ENCODE results near the gene COA5.

COA5 gene

DNA sequence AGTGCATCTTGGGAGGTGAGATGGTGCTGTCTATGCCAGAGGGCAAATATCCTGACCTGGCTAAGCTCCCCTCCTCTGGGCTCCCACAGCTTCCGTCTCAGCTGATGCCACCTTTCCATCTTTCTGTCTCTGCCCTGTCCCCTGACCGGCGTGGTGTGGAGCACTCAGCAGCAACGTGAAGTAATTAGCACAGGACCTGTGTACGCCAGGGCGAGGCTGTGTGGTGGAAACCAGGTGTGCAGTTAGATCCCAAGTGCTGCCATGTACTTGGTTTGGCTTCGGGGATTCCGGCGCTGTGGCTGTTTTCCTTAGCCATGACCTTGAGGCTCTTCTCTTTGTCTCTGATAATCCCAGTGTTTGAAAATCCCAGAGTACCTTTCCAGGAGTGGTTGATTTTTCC lies 36.5 kb downstream of the COA5 start:
- no peak for DNase-seq (ENCODE audit: low spot score)

DNA sequence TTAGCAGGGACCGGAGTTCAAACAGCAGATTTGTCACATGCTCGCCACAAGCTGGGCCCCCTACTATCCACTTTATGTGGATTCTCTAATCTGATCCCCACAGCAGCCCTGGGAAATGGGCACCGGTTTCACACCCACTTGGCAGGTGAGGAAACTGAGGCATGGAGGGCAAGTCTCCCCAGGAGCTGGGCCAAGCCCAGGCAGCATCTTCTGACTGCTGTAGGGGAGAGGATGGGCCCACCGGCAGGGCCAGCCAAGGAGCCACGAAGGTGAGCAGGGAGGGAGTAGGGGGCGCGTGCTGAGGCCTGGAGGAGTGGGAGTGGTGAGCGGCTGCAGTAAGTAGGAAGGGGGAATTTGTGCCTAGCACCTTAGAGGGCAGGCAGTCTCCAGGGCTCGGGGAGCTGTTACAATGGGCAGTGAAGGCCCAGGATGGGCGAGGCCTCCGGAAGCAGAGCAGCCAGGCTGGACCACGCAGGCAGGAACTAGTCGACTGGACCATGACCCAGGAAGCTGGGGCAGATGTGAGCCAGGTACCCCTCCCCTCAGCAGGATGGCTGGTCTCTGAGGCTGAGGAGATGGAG lies 37.1 kb downstream of the COA5 start:
- no peak for DNase-seq (ENCODE audit: low spot score)

DNA sequence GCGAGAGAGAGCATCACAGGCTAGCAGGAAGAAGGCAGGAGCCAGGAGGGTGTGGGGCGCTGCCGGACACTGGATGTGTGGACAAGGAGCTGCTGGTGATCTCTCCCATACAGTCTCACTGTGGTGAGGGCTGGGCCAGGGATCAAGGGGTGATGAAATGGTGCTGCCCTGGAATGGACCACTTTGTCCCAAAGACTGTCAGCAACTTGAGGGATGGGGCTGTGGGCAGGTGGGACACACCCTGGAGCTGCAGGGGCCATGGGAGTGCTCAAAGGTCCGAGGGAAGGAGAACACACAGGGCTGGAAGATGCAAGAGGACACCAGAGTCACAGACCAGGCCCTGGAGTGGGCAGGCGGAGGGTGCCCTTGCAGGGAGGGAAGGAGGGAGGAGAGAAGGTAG lies 38.0 kb downstream of the COA5 start:
- DNase-seq (ENCODE audit: low spot score), result no peak

DNA sequence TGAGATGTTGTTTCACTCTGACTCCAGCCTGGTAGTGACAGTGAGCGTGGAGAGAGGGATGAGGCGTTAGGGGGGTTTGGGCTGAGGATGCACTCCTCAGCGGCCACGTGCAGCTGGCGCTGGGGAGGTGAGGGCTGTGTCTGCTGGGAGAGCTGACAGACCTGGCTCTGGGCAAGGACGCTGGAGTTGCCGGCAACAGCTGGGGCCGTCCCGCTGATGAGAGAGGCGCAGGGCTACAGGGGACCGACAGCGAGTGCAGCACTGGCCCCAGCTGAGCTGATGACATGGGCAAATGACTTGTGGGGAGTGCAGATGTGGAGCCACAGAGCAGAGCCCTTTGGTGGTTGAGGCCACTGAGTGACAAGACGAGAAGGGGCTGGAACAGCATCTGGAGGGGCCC lies 38.4 kb downstream of the COA5 start:
- no peak for DNase-seq (ENCODE audit: low spot score)

DNA sequence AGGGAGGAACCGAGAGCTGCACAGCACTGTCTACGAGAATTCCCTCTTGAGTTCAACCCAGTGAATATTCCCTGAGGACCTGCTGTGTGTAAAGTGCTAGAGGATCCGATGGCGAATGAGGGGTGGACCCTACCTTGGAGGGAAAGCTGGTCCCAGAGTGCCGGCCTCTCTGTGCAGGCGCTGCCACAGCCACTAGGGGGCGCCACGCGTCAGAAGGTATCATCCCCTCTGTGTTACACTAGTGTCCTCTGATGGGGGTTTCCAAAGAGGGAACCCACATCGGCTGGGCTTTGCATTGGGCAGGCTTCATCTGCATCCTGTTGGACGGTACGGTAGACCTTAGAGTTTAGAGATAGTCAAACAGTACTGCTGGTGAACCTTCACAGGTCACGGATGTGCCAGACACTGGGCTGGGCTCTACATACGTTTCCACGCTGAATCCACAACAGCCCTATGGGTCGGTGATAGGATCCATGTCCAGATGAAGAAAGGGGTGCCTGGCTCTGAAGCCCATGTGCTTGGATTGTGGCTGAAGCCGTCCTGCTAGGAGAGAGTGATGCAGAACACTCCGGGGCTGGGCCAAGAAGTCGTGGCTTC lies 39.0 kb downstream of the COA5 start:
- DNase-seq (ENCODE audit: low spot score), result peak; percentile 79

DNA sequence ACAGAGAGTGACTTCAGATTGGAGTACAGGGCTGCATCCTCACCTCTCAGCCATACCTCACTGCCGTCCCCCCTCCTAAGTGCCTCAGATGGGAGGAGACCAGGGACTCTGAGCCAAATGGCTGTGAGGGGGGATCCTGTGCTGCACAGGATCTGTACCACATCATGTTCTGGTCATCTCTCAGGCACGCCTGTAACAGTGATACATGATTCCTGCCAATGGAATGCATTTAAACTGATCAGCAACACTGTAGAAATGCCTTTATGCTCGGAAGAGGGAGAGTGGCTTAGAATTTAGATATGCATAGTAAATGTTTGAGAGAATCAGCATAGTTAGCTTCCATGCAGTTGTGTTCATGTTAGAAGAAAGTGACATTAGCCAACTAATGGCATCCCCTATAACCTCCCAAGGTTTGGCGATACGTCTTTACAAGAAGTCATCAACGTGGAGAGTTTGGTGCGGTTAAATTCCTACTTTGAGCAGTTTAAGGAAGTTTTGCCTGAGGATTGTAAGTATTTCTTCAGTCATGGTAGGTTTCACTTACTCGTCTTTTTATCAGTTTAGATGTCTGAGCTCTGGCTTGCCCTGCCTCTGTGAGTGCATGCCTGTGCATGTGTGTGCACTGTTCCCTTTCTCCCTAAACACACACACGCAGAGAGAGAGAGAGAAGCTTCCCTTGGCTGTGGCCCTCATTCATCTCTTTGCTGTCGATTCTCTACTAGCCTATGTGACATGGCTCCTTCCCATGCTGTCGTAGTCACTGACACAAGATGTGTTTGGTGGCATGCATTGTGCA lies 40.0 kb downstream of the COA5 start:
- DNase-seq (ENCODE audit: low spot score), result no peak

DNA sequence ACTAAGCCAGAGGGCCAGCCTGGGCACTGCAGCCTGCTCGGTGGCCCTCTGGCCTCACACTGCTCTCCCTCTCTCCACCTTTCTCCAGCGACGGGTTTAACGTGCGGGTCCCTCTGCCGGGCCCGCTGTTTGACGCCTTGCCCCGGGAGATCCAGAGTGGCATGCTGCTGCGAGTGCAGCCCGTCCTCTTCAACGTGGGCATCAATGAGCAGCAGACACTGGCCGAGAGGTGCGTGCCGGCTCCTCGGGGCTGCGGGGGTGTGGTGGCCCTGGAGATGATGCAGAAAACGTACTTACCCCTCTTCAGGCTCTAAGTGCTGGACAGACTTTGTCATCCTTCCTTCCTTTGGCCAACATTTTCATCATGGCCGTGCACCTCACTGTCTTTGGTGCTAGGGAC lies 42.4 kb downstream of the COA5 start:
- DNase-seq (ENCODE audit: low spot score), result no peak

DNA sequence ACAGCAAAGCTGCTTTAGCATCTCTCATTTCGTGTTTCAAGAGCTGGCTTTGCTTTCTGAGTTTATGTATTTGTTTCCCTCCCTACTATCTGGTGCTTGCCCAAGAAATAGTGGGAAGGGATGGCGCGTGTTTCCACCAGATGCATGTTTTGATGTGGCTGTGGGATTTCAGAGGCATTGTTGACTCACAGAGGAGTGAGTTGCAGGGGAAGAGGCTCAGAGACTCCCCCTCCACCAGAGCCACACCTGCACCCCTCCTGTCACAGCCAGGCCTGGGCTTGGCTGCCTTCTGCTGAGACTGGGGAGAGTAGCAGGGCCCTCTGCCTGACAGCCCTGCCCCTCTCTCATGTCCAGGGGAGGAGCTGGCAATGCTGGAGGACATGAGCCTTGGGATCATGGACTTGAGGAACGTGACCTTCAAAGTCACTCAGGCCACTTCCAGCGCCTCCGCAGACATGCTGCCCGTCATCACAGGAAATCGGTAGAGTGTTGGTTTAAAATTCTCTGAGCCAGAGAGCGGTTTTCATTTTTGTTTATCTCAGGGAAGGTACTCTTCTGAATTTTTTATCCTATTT lies 42.9 kb downstream of the COA5 start:
- DNase-seq (ENCODE audit: low spot score), result no peak

DNA sequence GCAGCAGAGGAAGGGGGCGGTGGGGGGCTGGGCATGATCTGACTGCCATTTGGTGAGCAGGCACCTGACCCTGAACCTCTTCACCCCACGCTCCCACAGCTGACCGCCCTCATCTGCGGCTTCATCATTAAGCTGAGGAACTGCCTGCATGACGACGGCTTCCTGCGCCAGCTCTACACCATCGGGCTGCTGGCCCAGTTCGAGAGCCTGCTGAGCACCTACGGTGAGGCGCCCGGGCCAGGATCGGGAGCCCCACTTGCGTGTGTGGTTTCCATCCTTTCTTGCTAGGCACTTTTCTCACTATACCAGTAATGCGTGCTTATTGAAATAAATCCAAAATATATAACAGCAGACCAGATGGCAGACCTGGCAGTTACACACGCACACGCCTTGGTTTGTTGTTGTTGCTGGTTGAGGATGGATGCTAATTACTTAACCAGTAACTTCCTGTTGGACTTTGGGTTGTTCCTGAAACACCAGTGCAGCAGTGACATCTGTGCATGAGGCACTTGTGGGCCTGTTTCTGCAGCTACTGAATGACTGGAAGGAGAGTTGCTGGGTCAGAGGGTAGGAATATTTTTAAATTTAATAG lies 43.7 kb downstream of the COA5 start:
- no peak for DNase-seq (ENCODE audit: low spot score)

DNA sequence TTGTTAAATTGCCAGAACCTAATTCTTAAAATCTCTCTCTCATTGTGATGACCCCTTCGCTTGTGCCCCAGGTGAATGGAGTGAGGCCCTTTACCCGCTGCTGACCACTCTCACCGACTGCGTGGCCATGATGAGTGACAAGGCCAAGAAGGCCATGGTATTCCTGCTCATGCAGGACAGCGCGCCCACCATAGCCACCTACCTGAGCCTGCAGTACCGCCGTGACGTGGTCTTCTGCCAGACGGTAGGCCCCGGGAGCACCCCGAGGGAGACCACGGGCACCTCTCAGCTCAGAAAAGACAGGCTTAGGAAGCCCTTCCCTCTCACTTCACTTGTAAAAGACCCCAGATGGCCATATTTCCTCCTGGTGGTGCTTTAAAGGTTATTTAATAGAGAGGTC lies 44.9 kb downstream of the COA5 start:
- no peak for DNase-seq (ENCODE audit: low spot score)

DNA sequence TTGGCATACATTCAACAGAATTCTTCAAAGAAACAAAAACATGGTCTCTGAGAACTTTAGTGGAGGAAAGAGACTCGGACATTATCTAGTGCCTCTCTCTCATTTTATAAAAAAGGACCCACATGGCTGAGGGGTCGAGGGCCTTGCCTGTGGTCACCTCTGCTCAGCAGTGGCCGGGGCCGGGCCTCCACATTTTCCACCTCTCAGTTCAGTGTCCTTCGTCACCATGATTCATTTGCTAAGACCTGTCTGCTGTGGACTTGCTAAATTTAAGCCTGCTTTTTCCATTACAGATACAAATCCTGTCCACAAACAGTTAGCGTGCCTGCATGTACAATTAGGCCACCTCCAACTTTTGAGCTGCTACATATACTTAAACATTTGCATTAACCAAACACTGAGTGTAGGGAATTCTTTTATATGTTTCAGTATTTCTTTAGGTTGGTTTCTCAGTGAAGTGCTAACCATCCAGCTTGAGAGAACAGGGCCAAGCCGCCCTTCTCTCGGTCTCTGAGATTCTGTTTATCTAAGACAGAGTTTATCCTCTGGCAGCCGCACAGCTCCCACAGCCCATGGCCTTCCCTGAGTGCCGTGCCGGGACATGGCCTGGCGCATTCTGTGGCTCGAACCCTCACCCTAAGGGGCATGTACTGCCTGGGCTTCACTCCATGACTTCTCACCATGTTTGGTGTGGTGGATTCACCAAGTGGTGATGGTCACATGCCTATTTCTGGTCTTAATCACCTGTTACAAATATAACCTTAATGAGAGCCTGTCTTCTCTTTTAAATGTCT lies 46.2 kb downstream of the COA5 start:
- no peak for DNase-seq (ENCODE audit: low spot score)

DNA sequence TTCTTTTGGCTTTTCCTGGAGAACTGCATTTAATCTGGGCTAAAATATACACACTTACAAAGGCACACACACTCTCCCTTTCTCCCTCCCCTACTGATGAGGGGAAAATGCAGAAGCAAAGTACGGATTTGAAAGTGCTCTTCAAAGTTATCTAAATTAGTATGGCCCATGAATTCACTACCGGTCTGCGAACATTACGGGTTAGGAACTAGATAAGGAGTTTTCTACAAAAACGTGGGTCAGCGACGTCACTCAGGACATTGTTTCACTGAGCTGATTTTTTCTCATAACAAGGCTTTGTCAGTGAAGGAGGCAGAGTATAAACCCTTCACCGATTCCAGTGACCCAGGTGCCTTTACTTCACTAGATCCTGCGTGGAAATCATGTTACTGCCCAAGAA lies 47.3 kb downstream of the COA5 start:
- no peak for DNase-seq (ENCODE audit: low spot score)

DNA sequence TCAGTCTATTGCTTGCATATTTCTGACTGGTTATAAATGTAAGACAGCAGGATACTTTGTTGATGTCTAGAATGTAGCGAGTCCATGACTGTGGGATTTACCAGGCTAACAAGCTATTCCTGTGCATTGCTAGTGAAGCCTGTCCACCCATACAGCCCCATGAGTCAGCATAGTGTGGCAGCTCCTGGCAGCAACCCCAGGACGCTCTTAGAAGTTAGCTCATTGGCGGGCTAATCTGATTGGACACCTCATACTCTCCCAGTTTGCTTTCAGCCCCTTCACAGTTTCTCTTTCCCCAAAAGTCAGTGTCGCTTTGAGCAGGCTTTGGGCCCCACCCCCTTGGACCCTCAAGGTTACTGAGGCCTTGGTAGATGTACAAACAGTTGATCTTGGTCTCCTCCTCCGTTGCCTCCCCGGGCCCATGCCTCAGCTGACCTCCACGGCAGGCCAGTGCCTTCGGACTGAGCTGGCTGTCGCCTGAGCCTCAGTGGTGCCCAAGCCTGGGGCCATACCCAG lies 48.0 kb downstream of the COA5 start:
- no peak for DNase-seq (ENCODE audit: low spot score)

DNA sequence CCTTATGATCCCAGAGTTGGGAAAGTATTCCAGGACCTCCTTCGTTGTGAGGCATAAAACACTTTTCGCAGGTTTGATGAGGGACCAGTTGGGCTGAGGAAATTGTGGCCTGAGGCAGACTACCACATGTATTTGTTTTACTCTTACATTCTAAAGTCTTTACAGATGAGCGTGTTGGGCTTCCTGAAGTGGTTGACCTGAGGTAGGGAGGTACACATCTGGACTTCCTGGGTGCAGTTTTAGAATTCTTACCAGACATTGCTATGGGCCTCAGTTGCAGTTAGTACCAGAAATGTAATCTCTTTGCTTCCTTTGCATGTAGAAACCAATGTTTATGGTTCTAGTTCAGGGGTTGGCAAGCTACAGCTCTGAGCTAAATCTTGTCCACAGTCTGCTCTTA lies 48.7 kb downstream of the COA5 start:
- no peak for DNase-seq (ENCODE audit: low spot score)

DNA sequence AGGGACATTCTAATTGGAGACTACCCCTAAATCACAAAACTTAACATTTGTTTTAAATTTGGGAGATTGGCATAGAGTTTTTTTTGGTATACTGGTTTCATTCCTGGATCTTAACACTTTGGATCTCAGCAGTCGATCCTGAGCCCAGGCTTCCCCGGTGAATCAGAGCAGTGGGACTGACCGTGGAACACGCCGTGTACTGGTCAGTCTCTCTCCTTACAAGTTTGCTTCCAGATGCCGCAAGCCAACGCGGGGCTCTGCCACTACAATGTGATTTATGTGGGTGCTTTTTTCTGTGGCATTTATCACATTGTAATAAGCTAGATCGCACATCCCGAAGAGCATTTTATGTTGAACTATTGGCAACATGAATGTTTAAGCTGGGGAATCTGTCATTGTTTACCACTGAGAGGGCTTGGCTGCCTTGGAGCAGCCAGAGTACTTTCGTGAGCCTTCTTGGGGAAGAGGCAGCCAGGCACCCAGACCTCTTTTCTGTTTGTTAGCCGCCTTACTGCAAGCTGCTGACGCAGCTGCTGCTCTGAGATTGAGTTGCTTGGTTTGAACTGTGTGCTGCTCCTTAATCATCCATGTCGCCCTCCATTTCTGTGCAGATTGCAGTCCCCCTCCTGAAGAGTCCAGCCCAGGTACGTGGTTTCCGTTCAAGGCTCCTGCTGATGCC lies 49.3 kb downstream of the COA5 start:
- DNase-seq (ENCODE audit: low spot score), result no peak

DNA sequence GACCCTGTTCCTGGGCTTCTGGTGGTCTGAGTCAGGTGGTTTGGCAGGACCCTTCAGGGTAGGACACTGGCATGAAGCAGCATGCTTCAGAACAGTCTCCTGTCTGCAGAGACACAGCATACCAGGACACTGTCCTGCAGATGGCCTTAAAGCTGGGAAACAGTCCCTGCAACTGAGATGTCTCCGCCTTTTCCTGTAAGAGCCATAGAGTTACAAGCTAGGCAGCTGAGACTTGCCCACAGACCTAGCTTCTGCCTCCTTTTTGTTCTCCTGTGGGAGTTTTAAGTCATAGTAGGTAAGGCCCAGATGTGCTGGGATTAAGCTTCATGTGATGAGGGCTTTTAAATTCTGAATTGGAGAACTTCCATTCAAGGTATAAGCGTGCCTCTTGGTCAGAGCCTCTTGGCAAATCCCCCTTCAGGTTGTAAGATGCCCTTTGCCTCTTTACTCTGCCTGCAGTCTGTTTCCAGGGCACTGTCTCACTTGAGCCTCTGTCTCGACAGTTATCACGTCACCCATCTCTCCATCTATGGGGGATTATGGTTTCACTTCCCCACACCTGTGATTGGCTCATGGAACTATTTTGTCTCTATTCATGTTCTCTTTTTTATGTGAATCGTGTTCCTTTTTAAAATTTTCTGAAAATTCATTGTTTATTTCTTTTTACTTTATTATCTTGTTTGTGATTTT lies 51.8 kb downstream of the COA5 start:
- DNase-seq (ENCODE audit: low spot score), result peak; percentile 85

DNA sequence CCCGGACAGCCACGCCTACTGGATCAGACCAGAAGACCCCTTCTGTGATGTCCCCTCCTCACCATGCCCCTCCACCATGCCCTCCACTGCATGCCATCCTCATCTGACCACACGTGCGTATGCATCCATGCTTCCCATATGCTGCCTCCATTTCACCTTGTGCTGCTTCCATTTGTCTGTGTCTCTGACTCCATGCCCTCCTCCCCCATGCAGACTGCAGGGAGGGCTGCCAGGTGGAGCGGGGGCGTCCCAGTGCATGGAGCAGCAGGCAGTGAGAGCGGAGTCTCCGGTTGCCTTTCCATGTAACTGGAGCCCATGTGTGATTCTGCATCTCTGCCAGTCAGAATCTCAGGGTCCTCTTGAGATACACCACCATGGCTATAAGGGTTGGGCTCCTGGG lies 52.6 kb downstream of the COA5 start:
- no peak for DNase-seq (ENCODE audit: low spot score)

DNA sequence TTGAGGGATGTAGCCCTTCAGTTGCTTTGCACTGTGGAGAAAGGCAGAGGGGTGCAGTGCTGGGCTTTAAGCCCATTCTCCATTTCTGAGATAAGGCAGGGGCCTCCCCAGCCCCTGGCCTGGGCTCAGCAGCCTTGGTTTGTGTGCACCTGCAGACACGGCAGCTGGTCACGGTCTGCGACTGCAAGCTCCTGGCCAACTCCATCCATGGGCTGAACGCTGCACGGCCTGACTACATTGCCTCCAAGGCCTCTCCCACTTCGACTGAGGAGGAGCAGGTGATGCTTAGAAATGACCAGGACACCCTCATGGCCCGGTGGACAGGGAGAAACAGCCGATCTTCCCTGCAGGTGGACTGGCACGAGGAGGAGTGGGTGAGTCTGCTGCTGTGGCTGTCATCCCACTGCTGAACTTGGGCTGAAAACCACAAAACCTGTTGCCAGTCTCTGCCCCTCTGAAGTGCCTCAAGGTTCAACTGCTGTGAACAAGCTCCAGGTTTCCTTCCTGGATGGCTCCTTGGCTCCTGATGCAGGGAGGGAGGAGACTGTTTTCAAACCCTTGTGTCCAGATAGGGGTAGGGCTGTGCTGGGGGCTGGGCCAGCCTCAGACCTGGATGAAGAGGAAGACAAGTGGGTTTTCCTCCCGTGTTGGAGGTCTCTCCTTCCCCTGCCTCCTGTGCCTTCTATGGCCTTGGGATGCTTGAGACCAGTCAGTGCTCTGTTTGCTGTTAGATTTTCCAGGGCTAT lies 54.0 kb downstream of the COA5 start:
- no peak for DNase-seq (ENCODE audit: low spot score)

DNA sequence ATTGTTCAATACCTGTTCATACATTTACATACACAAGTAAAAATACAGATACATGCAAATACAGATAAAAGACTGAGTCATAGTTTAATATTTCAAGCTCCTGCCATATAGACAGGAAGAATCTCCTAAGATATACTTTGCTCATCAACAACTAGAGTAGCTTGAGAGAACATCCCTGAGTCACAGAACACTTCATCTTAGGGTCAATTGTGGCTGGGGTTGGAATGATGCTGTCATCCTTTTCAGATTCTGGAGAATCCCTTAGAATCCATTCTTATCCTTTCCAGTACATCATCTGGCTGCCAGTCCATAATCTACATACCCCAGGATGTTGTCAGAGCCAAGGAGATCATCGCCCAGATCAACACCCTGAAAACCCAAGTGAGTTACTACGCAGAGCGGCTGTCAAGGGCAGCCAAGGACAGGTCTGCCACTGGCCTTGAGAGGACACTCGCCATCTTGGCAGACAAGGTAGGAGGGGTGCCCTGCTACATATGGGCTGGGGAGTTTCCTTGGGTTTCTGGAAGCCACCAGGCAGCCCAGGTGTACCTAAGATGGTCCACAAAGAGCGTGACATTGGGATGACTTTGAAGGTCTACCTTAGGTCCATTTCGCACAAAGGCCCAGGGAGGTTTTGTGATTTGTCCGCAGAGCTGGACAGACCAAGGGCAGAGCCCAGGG lies 55.7 kb downstream of the COA5 start:
- DNase-seq (ENCODE audit: low spot score), result no peak

Data from germinal center (tissue), 1 donor.